ENCODE measurements around the gene GDF7.

GDF7 gene

DNA sequence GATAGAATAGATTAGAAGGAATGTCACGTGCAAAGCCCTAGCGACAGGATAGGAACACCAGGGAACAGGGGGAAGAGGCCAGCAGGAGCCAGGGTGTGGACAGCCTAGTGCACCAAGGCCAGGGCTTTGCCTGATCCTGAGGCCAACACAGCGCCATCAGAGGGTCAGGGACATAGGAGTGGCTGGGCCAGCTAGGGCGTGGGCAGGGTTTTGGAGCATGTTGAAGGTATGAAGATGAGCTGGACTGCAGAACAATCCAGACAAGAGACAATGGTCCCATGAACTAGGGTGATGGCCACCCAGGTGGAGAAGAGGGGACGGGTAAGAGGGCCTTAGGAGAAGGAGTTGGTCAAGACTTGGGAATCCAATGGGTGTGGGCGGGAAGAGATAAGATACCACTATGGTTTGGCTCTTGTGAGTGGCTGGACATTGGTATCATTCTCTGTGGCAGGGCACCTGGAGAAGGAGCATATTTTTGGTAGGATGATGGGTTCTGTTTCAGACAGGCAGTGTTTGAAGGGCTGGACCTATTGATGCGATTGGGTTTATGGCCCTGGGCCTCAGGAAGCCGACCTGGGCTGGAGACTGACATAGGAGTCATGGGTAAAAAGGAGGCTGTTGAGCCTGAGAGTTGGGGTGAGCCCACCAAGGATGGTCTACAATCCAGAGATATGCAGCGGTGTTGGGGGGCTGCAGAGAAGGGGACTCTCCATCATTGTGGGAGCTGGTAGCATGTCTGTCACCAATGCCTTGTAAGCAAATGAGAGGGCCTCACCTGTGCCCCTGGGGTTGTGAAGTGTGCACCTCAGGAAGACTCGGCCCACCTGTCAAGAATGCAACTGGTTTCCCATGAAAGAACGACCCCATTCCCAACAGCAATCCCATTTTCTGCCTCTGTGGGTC, 14.0 kb upstream of the GDF7 start:
- TF ChIP-seq, protein P1, sequence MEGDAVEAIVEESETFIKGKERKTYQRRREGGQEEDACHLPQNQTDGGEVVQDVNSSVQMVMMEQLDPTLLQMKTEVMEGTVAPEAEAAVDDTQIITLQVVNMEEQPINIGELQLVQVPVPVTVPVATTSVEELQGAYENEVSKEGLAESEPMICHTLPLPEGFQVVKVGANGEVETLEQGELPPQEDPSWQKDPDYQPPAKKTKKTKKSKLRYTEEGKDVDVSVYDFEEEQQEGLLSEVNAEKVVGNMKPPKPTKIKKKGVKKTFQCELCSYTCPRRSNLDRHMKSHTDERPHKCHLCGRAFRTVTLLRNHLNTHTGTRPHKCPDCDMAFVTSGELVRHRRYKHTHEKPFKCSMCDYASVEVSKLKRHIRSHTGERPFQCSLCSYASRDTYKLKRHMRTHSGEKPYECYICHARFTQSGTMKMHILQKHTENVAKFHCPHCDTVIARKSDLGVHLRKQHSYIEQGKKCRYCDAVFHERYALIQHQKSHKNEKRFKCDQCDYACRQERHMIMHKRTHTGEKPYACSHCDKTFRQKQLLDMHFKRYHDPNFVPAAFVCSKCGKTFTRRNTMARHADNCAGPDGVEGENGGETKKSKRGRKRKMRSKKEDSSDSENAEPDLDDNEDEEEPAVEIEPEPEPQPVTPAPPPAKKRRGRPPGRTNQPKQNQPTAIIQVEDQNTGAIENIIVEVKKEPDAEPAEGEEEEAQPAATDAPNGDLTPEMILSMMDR (IDR thresholded peaks at IDR 0.05; ENCODE audit: low read length, missing control alignments) = no peak
- DNase-seq (ENCODE audit: low read depth) = no peak
- H3K4me3 ChIP-seq (replicated peaks; ENCODE audit: low read depth, low read length) = no peak overlapping the region

DNA sequence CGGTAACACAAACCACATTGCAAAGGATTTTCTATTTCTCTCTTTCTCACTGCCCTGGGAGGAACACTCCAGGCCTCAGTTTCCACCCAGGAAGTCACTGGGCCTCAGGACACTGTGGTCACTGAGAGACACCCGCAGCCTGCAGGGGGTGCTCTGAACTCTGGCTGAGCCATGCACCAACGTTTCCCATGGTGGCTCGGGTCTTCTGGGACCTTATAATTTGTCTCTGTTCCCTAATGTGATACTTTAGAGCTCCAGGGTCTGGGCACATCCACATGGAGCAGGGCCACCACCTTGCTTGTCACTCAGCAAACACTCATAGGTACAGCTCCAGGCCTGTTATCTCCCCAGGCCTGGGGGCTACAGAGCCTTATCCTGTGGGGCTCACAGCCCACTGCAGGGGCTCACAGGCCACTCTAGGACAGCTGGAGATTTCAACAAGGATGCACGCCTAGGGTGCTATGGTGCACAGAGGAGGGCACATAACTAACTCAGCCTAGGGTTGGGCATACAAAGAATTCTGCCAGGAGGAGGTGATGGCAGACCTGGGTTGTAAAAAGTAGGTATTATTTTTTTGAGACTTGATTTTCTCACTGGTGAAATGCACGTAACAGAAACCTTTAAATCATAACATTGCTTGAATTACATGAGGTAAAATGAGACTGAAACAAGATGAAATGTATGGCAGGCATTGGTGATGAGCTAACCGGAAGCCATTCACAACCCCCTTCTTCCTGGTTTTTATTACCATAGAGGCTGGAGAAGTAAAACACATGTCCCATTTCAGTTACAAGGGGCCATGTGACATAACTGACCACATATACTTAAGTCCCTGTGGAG, 13.0 kb upstream of the GDF7 start:
- no peak overlapping the region for H3K4me3 ChIP-seq (replicated peaks; ENCODE audit: low read depth, low read length)
- no peak for DNase-seq (ENCODE audit: low read depth)
- TF ChIP-seq, protein P1 (IDR thresholded peaks at IDR 0.05; ENCODE audit: low read length, missing control alignments) = no peak

DNA sequence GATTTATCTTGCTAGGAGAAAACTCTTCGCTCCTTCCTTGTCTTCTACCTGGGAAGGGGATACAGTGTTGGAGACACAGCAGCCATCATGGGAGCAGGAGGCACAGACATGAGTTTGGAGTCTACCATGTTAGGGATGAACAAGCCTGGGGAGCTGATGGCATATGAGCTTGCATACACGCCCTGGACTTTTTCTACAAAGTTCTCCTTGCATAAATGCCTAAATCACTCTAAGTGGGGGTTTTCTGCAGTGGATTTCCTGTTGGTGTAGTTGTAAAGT, 12.5 kb upstream of the GDF7 start:
- no peak overlapping the region for H3K4me3 ChIP-seq (replicated peaks; ENCODE audit: low read depth, low read length)
- TF ChIP-seq, protein P1 (IDR thresholded peaks at IDR 0.05; ENCODE audit: low read length, missing control alignments) = no peak
- no peak for DNase-seq (ENCODE audit: low read depth)

DNA sequence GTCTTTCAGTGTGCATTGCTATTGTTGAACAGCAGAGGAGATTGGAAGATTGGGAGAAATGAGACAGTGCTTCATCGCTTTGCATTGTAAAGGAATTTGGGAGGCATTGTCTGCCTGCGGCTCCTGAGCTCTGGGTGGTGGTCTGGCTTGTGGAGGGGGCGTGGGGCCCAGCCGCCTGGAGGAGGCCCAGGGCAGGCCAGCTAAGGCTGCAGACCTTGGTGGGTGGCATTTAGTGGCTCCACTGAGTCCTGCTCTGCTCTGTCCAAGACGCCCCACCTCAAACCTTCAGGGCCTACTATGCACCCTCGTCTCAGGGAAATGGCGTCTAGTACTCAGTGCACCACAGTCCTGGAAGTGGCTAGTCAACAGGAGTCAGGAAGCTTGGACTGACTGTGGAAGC, 10.4 kb upstream of the GDF7 start:
- no peak overlapping the region for H3K4me3 ChIP-seq (replicated peaks; ENCODE audit: low read depth, low read length)
- no peak for DNase-seq (ENCODE audit: low read depth)
- TF ChIP-seq, protein P1 (IDR thresholded peaks at IDR 0.05; ENCODE audit: low read length, missing control alignments) = no peak

DNA sequence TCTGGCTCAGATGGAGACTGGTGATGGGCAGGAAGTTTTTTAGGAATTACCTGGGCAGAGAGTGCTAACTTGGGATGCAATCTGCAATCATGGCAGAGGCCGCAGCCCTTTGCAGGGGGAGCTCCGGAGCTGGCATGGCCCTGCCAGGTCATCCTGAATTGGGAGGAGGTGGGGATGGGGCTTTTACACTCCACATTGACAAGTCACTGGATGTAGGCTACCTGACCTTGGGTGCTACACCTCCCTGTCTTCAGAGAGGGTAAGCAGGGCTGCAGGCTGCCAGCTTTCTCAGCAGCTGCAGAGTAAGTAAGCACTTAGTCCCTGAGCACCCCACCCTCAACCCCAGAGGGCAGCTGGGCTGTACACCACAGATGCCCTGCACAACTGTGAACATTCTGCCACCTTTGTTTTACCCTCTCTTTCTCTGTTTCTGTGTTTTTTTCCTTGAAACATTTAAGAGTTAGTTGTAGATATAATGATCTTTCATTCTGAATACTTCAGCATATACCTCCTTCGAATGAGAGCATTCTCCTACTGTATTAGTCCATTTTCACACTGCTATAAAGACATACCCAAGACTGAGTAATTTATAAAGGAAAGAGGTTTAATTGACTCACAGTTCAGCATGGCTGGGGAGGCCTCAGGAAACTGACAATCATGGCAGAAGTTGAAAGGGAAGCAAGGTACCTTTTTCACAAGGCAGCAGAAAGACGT, 9.3 kb upstream of the GDF7 start:
- no peak for DNase-seq (ENCODE audit: low read depth)
- TF ChIP-seq, protein P1 (IDR thresholded peaks at IDR 0.05; ENCODE audit: low read length, missing control alignments) = no peak
- H3K4me3 ChIP-seq (replicated peaks; ENCODE audit: low read depth, low read length) = no peak overlapping the region

DNA sequence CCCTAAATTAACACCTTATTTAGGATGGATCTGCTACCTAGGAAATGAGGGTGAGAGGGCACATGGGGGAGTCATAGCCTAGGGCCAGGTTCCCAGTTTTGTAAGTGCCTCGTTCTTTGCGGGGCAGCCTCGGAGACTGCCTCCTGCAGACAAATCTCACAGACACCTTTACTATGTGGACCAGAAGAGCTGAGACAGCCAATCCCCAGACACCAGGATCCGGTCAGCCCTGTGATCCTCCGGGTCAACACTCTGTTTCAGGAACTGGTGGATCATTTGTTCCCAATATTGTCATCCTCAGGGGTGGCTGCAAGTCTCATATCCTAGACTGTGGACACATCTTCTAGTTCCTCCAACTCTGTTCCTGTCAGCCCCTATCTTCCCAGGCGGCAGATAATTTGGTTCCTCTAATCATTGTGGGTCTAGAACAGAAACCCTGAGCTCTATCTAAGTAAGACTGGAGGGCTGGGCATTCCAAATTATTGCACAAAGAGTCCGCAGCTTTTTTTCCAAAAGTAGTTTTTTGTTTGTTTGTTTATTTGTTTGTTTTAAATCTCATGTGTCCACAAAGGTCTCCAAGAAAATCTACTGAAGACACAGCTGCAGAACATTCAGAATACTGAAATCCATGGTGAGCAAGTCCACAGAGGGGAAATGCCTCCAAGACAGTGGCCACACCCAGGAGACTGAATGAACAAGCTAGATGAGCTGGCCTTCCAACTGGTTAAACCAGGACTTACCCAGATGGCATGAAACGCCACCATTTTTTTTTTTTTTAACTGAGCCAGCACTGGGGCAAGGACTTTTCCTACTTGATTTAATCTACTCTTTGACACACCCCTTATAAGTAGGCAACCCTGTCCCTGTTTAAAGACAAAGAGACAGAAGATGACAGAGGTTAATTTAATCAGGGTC, 6.2 kb upstream of the GDF7 start:
- DNase-seq (ENCODE audit: low read depth) = no peak
- no peak overlapping the region for H3K4me3 ChIP-seq (replicated peaks; ENCODE audit: low read depth, low read length)
- TF ChIP-seq, protein P1 (IDR thresholded peaks at IDR 0.05; ENCODE audit: low read length, missing control alignments) = no peak
